NCI-H128 (cell line): ENCODE results near the gene ATP5F1D.
"Not testable (repeated sequence)": the region's sequence is repeated elsewhere in the genome, so short reads cannot be mapped to it uniquely, and the experiment has no call there.

Source experiments
- DNase-seq: peaks from one replicate; lab custom pipeline; 2025; ENCODE audit not compliant: unreplicated experiment; lab: John Stamatoyannopoulos, UW

ATP5F1D gene

GRCh38 chr19:1245494-1246264 is 4.1 kb downstream of the ATP5F1D start:
- DNase-seq: no peak

GRCh38 chr19:1246265-1247087 is 4.9 kb downstream of the ATP5F1D start:
- not testable (repeated sequence) for DNase-seq

GRCh38 chr19:1247748-1248138 is 6.2 kb downstream of the ATP5F1D start:
- no peak for DNase-seq

GRCh38 chr19:1248139-1248785 is 6.7 kb downstream of the ATP5F1D start, which contains the start of gene MIDN:
MIDN (plus strand) TSS chr19:1248583; CDS start chr19:1250297, 1,714 bp downstream.
- no peak for DNase-seq

- peak; percentile 42 for DNase-seq
These were observed 7.3 kb downstream of the ATP5F1D start for GRCh38 chr19:1248786-1249297.

- DNase-seq: peak; percentile 90
These were observed 7.9 kb downstream of the ATP5F1D start for GRCh38 chr19:1249298-1249989.

GRCh38 chr19:1249990-1250436 is 8.5 kb downstream of the ATP5F1D start:
- no peak for DNase-seq

GRCh38 chr19:1250437-1251260 is 9.1 kb downstream of the ATP5F1D start:
- no peak for DNase-seq

- no peak for DNase-seq
These were observed 10.0 kb downstream of the ATP5F1D start for GRCh38 chr19:1251330-1252220.

GRCh38 chr19:1252221-1252820 is 10.8 kb downstream of the ATP5F1D start:
- no peak for DNase-seq

- no peak for DNase-seq
These were observed 11.4 kb downstream of the ATP5F1D start for GRCh38 chr19:1252821-1253513.

- no peak for DNase-seq
These were observed 12.0 kb downstream of the ATP5F1D start for GRCh38 chr19:1253514-1254080.

GRCh38 chr19:1254081-1254527 is 12.6 kb downstream of the ATP5F1D start:
- no peak for DNase-seq

GRCh38 chr19:1254530-1255185 is 13.1 kb downstream of the ATP5F1D start:
- no peak for DNase-seq

GRCh38 chr19:1255186-1256161 is 13.9 kb downstream of the ATP5F1D start:
- no peak for DNase-seq
